Testis (tissue), 2 donors: Measurements from ENCODE around the gene CCHCR1.

Experiments used
- POLR2A ChIP-seq: fragments of 450-650 bp; IDR thresholded peaks from one replicate; pipeline ENCODE4 v1.6.1; 2017; ENCODE audit warnings: antibody characterized with exemption, mild to moderate bottlenecking, moderate library complexity
- TF ChIP-seq, protein P1 (sequence below), 3 experiments: fragments of 450-650 bp in 2 of 3; fragments of 200-600 bp in 1 of 3; sonication (generic) in 1 of 3; IDR thresholded peaks; one replicate each; pipeline ENCODE4 v1.5.1; 2016 to 2019; ENCODE audit warnings: antibody characterized with exemption in 3 of 3, mild to moderate bottlenecking in 2 of 3, moderate library complexity in 1 of 3

DNA sequence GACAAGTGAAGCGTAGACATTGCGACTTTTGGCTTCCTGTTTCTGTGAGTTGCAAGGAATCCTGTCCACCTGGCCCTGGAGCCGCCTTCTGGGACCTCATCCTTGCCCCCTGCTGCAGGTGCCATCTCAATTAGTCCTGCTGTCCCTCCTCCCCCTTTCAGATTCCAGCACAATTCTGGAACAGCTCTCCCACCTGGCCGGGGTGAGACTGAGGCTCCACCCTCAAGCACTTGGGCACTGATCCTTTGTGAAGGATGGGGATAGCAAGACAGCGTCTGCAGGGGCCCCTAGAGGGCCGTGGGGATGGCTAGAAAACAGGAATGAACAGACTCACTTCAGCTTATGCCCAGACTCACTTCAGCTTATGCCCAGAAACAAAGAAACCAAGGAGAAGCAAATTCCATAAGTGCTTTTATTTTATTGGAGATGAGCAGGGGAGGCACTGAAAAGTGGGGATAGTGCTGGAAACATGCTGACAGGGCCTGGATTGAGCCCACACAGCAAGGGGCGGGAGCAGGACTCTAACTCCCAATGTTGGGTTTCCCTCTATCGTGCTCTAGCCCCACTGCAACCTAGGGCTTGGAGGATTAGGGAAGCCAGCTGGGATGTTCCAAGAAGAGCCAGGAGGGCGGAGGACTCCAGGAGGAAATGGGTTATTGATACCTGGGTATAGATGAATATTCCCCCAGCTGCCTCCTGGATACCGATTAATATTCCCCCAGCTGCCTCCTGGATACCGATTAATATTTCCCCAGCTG lies 46.6 kb downstream of the CCHCR1 start:
- TF ChIP-seq POLR2A, result no peak
- TF ChIP-seq, protein P1, sequence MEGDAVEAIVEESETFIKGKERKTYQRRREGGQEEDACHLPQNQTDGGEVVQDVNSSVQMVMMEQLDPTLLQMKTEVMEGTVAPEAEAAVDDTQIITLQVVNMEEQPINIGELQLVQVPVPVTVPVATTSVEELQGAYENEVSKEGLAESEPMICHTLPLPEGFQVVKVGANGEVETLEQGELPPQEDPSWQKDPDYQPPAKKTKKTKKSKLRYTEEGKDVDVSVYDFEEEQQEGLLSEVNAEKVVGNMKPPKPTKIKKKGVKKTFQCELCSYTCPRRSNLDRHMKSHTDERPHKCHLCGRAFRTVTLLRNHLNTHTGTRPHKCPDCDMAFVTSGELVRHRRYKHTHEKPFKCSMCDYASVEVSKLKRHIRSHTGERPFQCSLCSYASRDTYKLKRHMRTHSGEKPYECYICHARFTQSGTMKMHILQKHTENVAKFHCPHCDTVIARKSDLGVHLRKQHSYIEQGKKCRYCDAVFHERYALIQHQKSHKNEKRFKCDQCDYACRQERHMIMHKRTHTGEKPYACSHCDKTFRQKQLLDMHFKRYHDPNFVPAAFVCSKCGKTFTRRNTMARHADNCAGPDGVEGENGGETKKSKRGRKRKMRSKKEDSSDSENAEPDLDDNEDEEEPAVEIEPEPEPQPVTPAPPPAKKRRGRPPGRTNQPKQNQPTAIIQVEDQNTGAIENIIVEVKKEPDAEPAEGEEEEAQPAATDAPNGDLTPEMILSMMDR (IDR thresholded peaks at IDR 0.05), result no peak
